ENCODE results near the gene SLC41A3. TPM values are rescaled to one million over a fixed set of nuclear protein-coding genes. Genes with fewer than 3 reads are reported as not detected.

The SLC41A3 gene
- total and polyA plus RNA-seq, 2 of the 8 experiments (the other 6 are each of a cell fraction or from before 2014, with no cell fraction given): 30.2 to 56.4 TPM

- H2BK20ac ChIP-seq (ENCODE audit: low read length): no peak overlapping the region
- no peak overlapping the region for H3K4ac ChIP-seq (replicated peaks; ENCODE audit: insufficient read length, low read depth, low read length)
- no peak overlapping the region for H4K5ac ChIP-seq (ENCODE audit: insufficient read length, low read depth, low read length)
- H3K27ac ChIP-seq (ENCODE audit: low read depth, low read length): no peak overlapping the region
- H3K9ac ChIP-seq (replicated peaks in 1 of 4; ENCODE audit: extremely low read depth in 1 of 4, low read depth in 3 of 4, low read length in 3 of 4): no peak overlapping the region
- H3K14ac ChIP-seq (ENCODE audit: insufficient read length): no peak overlapping the region
- H3K56ac ChIP-seq (replicated peaks; ENCODE audit: insufficient read length, low read depth, low read length): no peak overlapping the region
- no peaks in the 10 kb centered on the region for H3K79me2 ChIP-seq (ENCODE audit: control insufficient read depth in 1 of 2, insufficient read depth in 2 of 2, low read length in 2 of 2)
- no peak overlapping the region for H2BK5ac ChIP-seq (ENCODE audit: low read depth, low read length)
- no peak overlapping the region for H3K4me3 ChIP-seq (ENCODE audit: extremely low read depth in 1 of 4, insufficient read depth in 2 of 4, low read depth in 3 of 4, low read length in 4 of 4)
- no peaks in the 10 kb centered on the region for H3K23me2 ChIP-seq (ENCODE audit: low read depth, low read length)
- FAIRE-seq (no peak), DNase-seq (ENCODE audit: low read depth in 1 of 2, low spot score in 2 of 2) (no peak)
- H4K91ac ChIP-seq (replicated peaks; ENCODE audit: insufficient read length, low read length): no peak overlapping the region
- WGBS, 2 experiments (ENCODE audit: extremely low coverage in 1 of 2, insufficient coverage in 1 of 2, insufficient read length in 1 of 2, insufficient replicate concordance in 2 of 2, low coverage in 1 of 2, low lambda C conversion rate in 2 of 2, missing lambda C conversion rate in 1 of 2): 92% methylated on average over 7 of the region's 7 CpGs; no CpG with 5 or more reads in 1 of the 2 experiments
- H3K18ac ChIP-seq (ENCODE audit: extremely low read depth, low read length): no peak overlapping the region
- peaks cover 0 to 4% of the 10 kb centered on the region in 2 experiments for H4K20me1 ChIP-seq (replicated peaks in 1 of 2; ENCODE audit: control insufficient read depth in 1 of 2, insufficient read depth in 2 of 2, low read length in 2 of 2)
- H2AFZ ChIP-seq (ENCODE audit: low read length): no peak overlapping the region
- H2AK5ac ChIP-seq (ENCODE audit: low read depth, low read length): no peak overlapping the region
- CTCF ChIA-PET (ENCODE audit: partially characterized antibody): interaction anchor here (0.8 to 1.3 kb wide), 5 partner anchors 9 to 63 kb away, joined by 3 read pairs; no protein-coding TSS in a partner anchor
- H2BK15ac ChIP-seq (ENCODE audit: low read length): no peak overlapping the region
- no peak overlapping the region for H2BK120ac ChIP-seq (replicated peaks; ENCODE audit: low read depth, low read length)
- POLR2A ChIA-PET (ENCODE audit: partially characterized antibody): interaction anchor here (1.6 kb wide), 1 partner anchor 17 kb away, joined by 5 read pairs; no protein-coding TSS in a partner anchor
- no peaks in the 10 kb centered on the region for H3K4me1 ChIP-seq (replicated peaks in 1 of 4; ENCODE audit: control insufficient read depth in 3 of 4, insufficient read depth in 4 of 4, low read length in 3 of 4)
- H3K79me1 ChIP-seq (ENCODE audit: low read depth, low read length): no peaks in the 10 kb centered on the region
- no peak for TF ChIP-seq SIX5 (IDR thresholded peaks at IDR 0.05; ENCODE audit: low read depth, low read length)
- TF ChIP-seq EP300 (IDR thresholded peaks at IDR 0.05; ENCODE audit: borderline replicate concordance in 1 of 2, low read depth in 2 of 2, low read length in 2 of 2): no peak
- TF ChIP-seq SRF (IDR thresholded peaks at IDR 0.05; ENCODE audit: low read depth, low read length): no peak
- TF ChIP-seq, protein P1, sequence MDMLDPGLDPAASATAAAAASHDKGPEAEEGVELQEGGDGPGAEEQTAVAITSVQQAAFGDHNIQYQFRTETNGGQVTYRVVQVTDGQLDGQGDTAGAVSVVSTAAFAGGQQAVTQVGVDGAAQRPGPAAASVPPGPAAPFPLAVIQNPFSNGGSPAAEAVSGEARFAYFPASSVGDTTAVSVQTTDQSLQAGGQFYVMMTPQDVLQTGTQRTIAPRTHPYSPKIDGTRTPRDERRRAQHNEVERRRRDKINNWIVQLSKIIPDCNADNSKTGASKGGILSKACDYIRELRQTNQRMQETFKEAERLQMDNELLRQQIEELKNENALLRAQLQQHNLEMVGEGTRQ (IDR thresholded peaks at IDR 0.05; ENCODE audit: low read length): no peak
- no peak for TF ChIP-seq SAP30 (IDR thresholded peaks at IDR 0.05; ENCODE audit: insufficient read depth, insufficient replicate concordance, low read length)
- TF ChIP-seq MAX (IDR thresholded peaks at IDR 0.05): no peak
- TF ChIP-seq, protein P2, sequence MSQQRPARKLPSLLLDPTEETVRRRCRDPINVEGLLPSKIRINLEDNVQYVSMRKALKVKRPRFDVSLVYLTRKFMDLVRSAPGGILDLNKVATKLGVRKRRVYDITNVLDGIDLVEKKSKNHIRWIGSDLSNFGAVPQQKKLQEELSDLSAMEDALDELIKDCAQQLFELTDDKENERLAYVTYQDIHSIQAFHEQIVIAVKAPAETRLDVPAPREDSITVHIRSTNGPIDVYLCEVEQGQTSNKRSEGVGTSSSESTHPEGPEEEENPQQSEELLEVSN (IDR thresholded peaks at IDR 0.05): no peak
- TF ChIP-seq TBP (IDR thresholded peaks at IDR 0.05; ENCODE audit: low read depth, low read length): no peak
- peaks cover 0 to 3% of the 10 kb centered on the region in 2 experiments; a peak in 1 of 4 replicates for H3K9me3 ChIP-seq (ENCODE audit: insufficient read depth in 2 of 2, low read depth in 1 of 2, low read length in 1 of 2)
- H4K8ac ChIP-seq (ENCODE audit: extremely low read depth, insufficient read depth, low read length): no peak overlapping the region
- H3K27me3 ChIP-seq (replicated peaks in 1 of 4; ENCODE audit: control insufficient read depth in 3 of 4, extremely low read depth in 1 of 4, insufficient read depth in 3 of 4, low read length in 3 of 4): no peaks in the 10 kb centered on the region
- no peak overlapping the region for H3K23ac ChIP-seq (ENCODE audit: insufficient read length)
- peaks cover 0 to 3% (median 0%) of the 10 kb centered on the region in 4 experiments; a peak in 3 of 8 replicates for H3K36me3 ChIP-seq (ENCODE audit: control insufficient read depth in 2 of 4, insufficient read depth in 4 of 4, low read length in 3 of 4)
- H2BK12ac ChIP-seq (ENCODE audit: low read depth, low read length): no peak overlapping the region
- H3K4me2 ChIP-seq (ENCODE audit: insufficient read depth in 1 of 2, low read depth in 2 of 2, low read length in 2 of 2): no peak overlapping the region
Observed at GRCh38 chr3:126004692-126005091, 79.2 kb downstream of the SLC41A3 start.
